C4-2B (cell line): ENCODE data around the gene XPO4.

Source experiments
- CTCF ChIP-seq: fragments of 450-650 bp; conservative IDR thresholded peaks from 2 replicates; pipeline ENCODE4 v1.5.1; 2017; ENCODE audit warnings: mild to moderate bottlenecking
- ZFX ChIP-seq: fragments of 450-650 bp; IDR thresholded peaks from 2 replicates; pipeline ENCODE4 v1.6.1; 2017

GRCh38 chr13:20877902-20878301, 24.6 kb downstream of the XPO4 start:
- TF ChIP-seq CTCF (no peak), ZFX (no peak)
